ENCODE measurements around the gene WNK3. TPM values are rescaled to one million over a fixed set of nuclear protein-coding genes. Genes with fewer than 3 reads are reported as not detected.

WNK3 gene
- polyA plus RNA-seq, 1 donor (not counting 4 experiments of a cell fraction or from before 2014, with no cell fraction given) = 0.26 TPM

DNA sequence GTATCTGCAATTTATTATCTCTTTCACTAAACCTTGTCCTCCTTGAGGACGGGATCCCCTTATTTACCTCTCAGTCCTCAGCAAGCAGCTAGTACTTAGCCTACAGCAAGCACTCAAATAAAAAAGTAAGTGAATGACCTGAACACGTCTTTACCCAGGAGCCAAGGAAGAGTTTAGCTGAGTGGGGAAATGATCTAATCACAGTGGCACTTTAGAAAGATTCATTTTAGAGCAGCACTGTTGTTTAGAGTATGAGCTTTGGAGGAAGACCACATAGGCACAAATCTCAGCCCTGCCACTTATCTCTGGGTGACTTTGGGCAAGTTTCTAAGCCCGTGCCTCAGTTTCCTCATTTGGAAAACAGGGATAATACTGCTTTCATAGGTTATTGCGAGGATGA lies 177.4 kb downstream of the WNK3 start:
- peak overlapping the region; percentile 78 for H3K27ac ChIP-seq (ENCODE audit: control insufficient read depth, insufficient read depth, low read length)
- peak overlapping the region; percentile 25 to 55 (median 39) for H3K4me3 ChIP-seq (ENCODE audit: control insufficient read depth in 2 of 3, extremely low read depth in 1 of 3, insufficient read depth in 2 of 3, low read depth in 1 of 3, low read length in 3 of 3)
- DNase-seq (ENCODE audit: low read depth, low spot score) (no peak), FAIRE-seq (no peak)
- dilution Hi-C loops (cut with MboI; ENCODE audit: extremely low pct_ligation_motif_present, low sequenced_read_pairs) = no loop called here
- no peaks in the 10 kb centered on the region for H3K27me3 ChIP-seq (ENCODE audit: control insufficient read depth, extremely low read depth, insufficient read depth, low read length)
- peaks cover 47% of the 10 kb centered on the region for H3K79me2 ChIP-seq (ENCODE audit: control insufficient read depth, insufficient read depth, low read length)
- H3K36me3 ChIP-seq (ENCODE audit: control insufficient read depth in 2 of 2, extremely low read depth in 1 of 2, insufficient read depth in 2 of 2, low read length in 2 of 2) = no peaks in the 10 kb centered on the region
- TF ChIP-seq, protein P1, sequence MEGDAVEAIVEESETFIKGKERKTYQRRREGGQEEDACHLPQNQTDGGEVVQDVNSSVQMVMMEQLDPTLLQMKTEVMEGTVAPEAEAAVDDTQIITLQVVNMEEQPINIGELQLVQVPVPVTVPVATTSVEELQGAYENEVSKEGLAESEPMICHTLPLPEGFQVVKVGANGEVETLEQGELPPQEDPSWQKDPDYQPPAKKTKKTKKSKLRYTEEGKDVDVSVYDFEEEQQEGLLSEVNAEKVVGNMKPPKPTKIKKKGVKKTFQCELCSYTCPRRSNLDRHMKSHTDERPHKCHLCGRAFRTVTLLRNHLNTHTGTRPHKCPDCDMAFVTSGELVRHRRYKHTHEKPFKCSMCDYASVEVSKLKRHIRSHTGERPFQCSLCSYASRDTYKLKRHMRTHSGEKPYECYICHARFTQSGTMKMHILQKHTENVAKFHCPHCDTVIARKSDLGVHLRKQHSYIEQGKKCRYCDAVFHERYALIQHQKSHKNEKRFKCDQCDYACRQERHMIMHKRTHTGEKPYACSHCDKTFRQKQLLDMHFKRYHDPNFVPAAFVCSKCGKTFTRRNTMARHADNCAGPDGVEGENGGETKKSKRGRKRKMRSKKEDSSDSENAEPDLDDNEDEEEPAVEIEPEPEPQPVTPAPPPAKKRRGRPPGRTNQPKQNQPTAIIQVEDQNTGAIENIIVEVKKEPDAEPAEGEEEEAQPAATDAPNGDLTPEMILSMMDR (optimal IDR thresholded peaks at IDR 0.05 in 1 of 3, IDR thresholded peaks at IDR 0.05 in 1 of 3, conservative IDR thresholded peaks at IDR 0.05 in 1 of 3; ENCODE audit: extremely low read depth in 1 of 3, insufficient read depth in 2 of 3, low read length in 3 of 3) = no peak
- TF ChIP-seq EZH2 (IDR thresholded peaks at IDR 0.05; ENCODE audit: low read length) = no peak
- no peaks in the 10 kb centered on the region for H3K9me1 ChIP-seq (ENCODE audit: control insufficient read depth, extremely low read depth, insufficient read depth, low read length)
- peak overlapping the region; percentile 92 for H3K4me2 ChIP-seq (ENCODE audit: control insufficient read depth, extremely low read depth, insufficient read depth, low read depth, low read length)
- H3K9me3 ChIP-seq (ENCODE audit: control insufficient read depth, low read depth, low read length) = no peaks in the 10 kb centered on the region
- H4K20me1 ChIP-seq (ENCODE audit: control insufficient read depth, extremely low read depth, insufficient read depth, low read length) = no peaks in the 10 kb centered on the region
- peak overlapping the region; percentile 79 for H3K9ac ChIP-seq (ENCODE audit: control insufficient read depth, extremely low read depth, insufficient read depth, low read length)
- peaks cover 23% of the 10 kb centered on the region for H3K4me1 ChIP-seq (ENCODE audit: control insufficient read depth, extremely low read depth, insufficient read depth, low read length)
- no peak overlapping the region for H2AFZ ChIP-seq (ENCODE audit: control insufficient read depth, low read length)

DNA sequence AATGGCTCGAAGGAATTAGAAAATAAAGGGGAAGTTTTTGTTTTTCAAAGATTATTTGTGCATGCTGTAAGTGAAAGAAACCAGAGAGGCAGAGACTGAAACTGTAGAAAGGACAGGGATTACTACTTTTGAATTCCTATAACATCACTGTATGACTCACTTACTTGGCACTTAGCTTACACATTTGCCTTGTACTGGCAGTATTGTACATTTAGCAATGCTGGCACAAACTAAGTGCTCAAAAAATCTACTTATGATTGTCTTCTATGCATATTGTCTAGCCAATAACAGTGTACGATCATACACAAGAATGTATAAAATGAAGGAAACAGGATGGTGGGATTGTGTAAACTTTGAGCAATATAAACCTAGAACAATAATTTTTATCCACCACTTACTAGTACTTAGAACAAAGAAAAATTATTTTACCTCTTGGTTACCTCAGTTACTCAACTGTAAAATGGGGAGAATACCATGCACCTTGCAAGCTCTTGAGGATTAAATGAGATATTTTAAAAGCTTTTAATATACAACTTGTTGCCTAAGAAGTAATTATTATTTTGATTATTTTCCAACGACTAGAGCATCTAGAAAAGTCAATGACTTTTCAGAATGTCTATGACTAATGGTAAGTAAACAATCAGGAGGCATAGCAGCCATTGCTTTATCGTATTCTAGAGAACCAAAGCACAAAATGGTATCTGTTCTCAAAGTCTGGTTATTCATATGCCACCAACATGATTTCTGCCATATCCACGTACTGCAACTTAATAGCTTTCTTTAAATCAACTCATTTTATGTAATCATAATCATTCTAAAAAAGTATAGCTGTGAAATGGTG lies 179.5 kb downstream of the WNK3 start:
- Histone ChIP-seq H3K27ac (ENCODE audit: control insufficient read depth, insufficient read depth, low read length) (peak overlapping the region; percentile 77), H3K27me3 (ENCODE audit: control insufficient read depth, extremely low read depth, insufficient read depth, low read length) (no peaks in the 10 kb centered on the region), H3K4me3 (ENCODE audit: control insufficient read depth in 2 of 3, extremely low read depth in 1 of 3, insufficient read depth in 2 of 3, low read depth in 1 of 3, low read length in 3 of 3) (peak overlapping the region in 2 of 3 experiments; percentile 5 to 12), H2AFZ (ENCODE audit: control insufficient read depth, low read length) (no peak overlapping the region), H4K20me1 (ENCODE audit: control insufficient read depth, extremely low read depth, insufficient read depth, low read length) (no peaks in the 10 kb centered on the region), H3K4me1 (ENCODE audit: control insufficient read depth, extremely low read depth, insufficient read depth, low read length) (peaks cover 23% of the 10 kb centered on the region), H3K36me3 (ENCODE audit: control insufficient read depth in 2 of 2, extremely low read depth in 1 of 2, insufficient read depth in 2 of 2, low read length in 2 of 2) (no peaks in the 10 kb centered on the region), H3K79me2 (ENCODE audit: control insufficient read depth, insufficient read depth, low read length) (peaks cover 60% of the 10 kb centered on the region), H3K4me2 (ENCODE audit: control insufficient read depth, extremely low read depth, insufficient read depth, low read depth, low read length) (peak overlapping the region; percentile 92), H3K9me3 (ENCODE audit: control insufficient read depth, low read depth, low read length) (no peaks in the 10 kb centered on the region), H3K9ac (ENCODE audit: control insufficient read depth, extremely low read depth, insufficient read depth, low read length) (no peak overlapping the region), H3K9me1 (ENCODE audit: control insufficient read depth, extremely low read depth, insufficient read depth, low read length) (no peaks in the 10 kb centered on the region)
- TF ChIP-seq EZH2 (IDR thresholded peaks at IDR 0.05; ENCODE audit: low read length) = no peak
- TF ChIP-seq, protein P1 (optimal IDR thresholded peaks at IDR 0.05 in 1 of 3, IDR thresholded peaks at IDR 0.05 in 1 of 3, conservative IDR thresholded peaks at IDR 0.05 in 1 of 3; ENCODE audit: extremely low read depth in 1 of 3, insufficient read depth in 2 of 3, low read length in 3 of 3) = no peak
- FAIRE-seq (peak; percentile 46), DNase-seq (ENCODE audit: low read depth, low spot score) (no peak)
- dilution Hi-C loops (cut with MboI; ENCODE audit: extremely low pct_ligation_motif_present, low sequenced_read_pairs) = no loop called here
